GM21619 (cell line): Measurements from ENCODE around the gene ADGRA1.
"Not testable (repeated sequence)": the region's sequence is repeated elsewhere in the genome, so short reads cannot be mapped to it uniquely, and the experiment has no call there.

ENCODE experiments used
- ATAC-seq: cut with Tn5 transposase; IDR thresholded peaks from one replicate; pipeline ENCODE4 v1.9.1; 2021; ENCODE audit not compliant: unreplicated experiment

ADGRA1 gene, protein sequence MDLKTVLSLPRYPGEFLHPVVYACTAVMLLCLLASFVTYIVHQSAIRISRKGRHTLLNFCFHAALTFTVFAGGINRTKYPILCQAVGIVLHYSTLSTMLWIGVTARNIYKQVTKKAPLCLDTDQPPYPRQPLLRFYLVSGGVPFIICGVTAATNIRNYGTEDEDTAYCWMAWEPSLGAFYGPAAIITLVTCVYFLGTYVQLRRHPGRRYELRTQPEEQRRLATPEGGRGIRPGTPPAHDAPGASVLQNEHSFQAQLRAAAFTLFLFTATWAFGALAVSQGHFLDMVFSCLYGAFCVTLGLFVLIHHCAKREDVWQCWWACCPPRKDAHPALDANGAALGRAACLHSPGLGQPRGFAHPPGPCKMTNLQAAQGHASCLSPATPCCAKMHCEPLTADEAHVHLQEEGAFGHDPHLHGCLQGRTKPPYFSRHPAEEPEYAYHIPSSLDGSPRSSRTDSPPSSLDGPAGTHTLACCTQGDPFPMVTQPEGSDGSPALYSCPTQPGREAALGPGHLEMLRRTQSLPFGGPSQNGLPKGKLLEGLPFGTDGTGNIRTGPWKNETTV

DNA sequence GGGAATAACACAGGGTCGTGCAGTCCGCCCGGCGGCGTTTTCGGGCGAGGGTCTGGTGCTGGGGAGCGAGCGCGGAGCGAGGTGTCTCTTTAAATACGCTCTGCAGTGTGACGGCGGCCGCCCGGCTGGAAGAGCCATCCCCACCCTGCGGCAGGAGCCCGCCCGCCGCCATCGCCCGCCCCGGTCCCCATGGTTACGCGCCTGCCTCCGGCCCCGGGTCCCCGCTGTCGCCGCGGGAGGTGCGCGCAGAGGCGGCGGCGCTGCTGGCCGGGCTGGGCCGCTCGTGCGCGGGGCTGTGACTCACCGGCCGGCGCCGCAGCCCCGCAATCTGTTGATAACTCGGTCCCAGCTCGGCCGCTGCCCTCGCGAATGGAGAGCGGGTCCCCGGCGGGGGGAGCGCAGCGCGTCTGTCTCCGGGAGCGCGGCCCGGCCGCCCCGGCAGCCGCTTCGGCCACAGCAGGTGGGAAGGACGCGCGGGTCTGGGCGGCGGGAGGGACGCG, at the start of gene ADGRA1:
Gene ADGRA1 (plus strand): TSS at position 246 of the 500 bp plus-strand sequence. CDS start 986 bp downstream, outside the sequence.
- no peak for ATAC-seq

DNA sequence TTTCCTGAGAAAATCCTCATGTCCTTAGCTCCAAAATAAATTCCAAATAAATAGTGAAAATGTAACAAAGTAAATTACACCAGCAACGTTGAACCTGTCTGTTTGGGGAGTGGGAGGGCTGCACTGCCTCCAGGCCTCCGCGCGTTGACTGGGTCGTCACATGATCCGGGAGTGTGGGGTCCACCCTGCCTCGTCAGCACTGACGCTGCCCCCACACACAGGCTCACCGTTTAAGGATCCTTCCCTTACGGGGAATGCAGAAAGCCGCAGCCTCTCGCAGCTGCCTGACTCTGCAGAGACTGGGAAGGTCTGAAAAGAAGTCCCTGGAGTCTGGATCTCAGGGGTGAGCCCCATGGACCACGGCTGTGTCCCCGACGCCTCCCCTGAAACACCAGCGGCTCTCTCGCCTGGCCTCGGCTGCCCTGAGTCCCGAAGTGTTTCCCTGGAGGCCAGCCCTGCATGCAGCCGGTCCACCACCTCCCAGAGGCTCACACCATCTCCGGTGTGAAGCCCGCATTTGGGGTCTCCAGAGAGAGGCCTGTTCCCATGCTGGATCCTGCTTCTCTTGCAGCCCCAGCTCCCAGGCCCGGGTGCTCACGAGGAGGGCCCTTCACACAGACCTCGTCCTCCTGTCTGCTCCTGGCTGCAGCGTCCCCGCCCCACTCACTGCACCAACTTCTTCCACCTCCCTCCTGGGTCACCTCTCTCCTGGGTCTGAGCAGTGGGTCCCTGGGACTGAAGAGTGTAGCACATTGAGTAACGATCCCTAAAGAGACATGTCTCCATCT, 49.5 kb upstream of the ADGRA1 start:
- ATAC-seq: no peak

DNA sequence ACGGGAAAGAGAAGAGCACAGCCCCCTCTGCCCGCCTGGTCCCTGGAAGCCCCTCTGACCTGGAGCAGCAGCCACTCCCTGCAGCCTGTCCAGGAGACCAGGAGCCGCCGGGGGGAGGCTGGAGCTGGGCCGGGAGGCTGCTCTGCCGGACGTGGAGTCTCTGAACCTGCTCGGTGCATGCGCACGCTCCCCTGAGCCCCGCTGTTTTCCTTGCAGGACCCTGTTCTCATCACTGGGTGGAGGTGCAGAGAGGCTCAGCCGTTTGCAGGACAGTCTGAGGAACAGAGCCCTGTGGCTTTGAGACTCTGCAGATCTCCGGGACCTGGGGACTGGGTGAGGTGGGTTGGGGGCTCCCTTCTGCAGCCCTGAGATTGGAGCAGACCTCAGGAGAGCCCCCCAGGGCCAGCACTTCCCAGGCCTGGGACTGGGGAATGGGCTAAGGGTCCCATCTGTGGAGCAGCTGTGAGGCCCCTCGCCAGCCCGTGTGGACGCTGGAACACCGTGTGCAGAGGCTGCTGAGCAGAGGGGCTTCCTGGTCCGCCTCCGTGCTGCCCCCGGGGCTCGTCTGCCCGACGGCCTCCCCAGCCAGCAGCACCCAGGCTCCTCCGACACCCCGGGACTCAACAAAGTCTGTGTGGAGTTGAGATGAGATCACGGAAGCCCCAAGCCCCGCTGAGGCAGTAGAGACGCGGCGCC, 48.5 kb upstream of the ADGRA1 start:
- no peak for ATAC-seq

DNA sequence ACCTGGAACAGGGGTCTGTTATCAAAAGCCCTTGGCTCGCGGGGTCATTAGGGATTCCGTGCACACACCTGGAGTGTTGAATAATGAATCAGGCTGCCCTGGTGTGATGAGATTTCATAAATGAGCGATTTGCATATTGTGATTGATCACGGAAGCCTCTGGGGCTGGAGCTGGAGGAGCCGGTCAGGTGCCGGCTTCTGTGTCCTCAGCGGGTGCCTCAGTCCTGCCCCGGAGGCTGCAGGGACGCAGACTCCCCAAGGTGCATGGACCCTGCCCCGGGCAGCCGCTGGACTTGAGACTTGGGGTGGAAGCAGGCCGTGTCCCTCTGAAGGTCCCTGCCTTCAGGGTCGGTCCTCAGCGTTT, 47.9 kb upstream of the ADGRA1 start:
- no peak for ATAC-seq

DNA sequence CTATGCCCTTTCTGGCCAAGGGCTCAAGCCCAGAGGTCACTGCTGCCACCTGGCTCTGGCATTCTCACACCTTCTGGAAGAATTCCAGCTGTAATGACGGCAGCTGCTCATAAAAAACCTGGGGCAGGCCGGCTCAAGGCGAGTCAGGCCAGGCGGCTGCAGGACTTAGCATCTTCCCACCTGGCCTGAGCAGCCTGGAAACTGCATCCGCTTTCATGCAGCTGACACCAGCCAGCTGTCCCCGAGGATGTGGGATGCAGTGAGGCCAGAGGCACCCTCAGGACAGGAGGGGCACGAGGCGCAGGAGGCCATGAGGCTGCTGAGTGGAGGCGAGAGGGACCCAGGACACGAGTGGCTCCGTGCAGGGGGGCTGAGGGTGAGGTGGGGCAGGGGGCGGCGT, 47.5 kb upstream of the ADGRA1 start:
- no peak for ATAC-seq

DNA sequence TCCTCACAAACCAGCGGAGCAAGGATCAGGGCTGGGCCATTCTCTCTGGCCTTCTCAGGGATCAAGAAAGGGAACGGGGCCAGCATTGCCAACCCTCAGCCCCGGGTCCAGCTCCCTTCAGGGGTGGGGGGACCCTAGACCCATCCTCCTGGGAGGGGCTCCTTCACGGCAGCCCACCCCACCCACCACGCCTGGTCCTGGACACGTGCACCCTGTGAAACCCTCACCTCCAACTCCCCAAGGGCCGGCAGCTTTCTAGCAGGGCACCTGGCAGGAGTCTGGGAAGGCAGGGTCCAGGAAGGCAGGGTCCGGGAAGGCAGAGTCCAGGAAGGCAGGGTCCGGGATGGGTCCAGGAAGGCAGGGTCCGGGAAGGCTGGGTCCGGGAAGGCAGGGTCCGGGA, 46.6 kb upstream of the ADGRA1 start:
- ATAC-seq: no peak

DNA sequence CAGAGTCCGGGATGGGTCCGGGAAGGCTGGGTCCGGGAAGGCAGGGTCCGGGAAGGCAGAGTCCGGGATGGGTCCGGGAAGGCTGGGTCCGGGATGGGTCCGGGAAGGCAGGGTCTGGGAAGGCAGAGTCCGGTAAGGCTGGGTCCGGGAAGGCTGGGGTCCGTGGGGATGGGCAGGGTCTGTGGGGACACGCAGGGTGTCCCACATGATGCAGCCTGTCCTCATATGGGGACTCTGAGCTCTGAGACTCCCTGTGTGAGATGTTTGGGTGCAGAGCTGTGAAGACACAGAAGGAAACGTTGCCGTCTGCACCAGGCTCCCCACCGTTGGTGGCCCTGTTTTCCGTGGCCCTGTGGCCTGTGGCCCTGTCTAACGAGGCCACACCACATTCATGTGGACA, 45.7 kb upstream of the ADGRA1 start:
- ATAC-seq: no peak

DNA sequence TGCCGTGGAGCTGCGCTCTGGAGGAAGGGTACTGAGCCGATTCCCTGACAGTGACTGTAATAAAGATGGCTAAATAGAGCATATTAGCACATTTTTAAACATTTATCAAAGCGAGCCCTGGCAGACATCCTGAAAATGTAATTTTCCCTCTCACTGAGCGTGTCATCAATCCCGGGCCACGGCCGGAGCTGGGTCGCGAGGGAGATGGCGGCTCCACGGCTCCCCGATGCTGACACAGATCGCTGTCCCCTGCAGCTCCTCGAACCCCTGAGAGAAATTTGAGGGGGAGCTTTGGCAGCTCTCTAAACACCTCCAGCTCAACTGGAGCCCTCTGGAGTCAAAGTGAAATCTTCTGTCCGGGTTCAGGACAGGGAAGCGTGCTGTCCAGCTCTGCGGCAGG, 44.9 kb upstream of the ADGRA1 start:
- ATAC-seq: no peak

DNA sequence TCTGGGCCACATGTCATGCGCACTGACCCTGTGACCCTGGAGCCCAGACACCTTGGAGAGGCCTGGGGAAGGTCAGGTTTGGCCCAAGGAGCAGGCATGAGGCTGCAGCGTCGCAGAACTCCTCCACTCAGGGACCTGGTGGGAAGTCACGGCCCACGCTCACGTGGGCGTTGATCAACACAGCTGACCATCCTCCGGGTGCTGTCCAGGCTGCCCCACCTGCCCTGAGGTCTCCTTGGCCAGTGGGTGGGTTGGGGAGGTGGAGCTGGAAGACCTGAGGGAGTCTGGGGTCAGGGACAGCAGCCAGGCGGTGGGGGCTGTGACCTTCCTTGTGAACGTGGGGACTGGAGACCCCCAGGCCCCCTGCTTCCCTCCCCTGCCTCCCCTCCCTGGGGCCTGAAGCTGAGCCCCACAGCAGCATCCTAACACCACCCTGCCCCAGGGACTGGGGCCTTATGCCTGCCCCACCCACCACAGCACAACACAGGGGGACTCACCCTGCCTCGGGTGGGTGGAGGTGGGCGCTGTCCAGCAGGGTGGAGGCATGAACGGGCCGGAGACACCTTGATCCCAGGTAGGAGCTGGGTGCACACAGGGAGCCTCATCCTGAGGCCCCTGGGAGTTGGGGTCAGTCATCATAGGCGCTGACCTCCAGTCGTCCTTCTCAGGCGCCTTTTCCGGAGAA, 44.0 kb upstream of the ADGRA1 start:
- ATAC-seq: no peak

DNA sequence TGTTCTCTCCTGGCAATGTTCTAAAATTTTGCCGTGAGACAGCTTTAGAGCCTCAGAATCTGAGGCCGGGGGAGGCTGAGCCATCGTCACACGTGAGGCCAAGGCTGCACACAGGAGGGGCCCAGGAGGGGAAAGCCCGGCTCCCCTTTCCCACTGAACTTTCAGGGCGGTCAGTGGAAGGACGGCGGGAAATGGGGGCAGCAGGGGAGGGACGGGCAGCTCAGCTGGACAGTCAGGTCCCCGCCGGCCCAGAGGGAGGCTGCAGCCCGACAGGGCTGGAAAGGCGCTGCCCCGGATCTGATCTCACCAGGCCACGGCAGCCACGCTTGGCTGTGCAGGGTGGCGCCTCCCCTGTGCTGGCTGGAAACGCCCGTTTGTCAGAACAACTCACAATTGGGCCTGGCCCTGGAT, 43.3 kb upstream of the ADGRA1 start:
- no peak for ATAC-seq

DNA sequence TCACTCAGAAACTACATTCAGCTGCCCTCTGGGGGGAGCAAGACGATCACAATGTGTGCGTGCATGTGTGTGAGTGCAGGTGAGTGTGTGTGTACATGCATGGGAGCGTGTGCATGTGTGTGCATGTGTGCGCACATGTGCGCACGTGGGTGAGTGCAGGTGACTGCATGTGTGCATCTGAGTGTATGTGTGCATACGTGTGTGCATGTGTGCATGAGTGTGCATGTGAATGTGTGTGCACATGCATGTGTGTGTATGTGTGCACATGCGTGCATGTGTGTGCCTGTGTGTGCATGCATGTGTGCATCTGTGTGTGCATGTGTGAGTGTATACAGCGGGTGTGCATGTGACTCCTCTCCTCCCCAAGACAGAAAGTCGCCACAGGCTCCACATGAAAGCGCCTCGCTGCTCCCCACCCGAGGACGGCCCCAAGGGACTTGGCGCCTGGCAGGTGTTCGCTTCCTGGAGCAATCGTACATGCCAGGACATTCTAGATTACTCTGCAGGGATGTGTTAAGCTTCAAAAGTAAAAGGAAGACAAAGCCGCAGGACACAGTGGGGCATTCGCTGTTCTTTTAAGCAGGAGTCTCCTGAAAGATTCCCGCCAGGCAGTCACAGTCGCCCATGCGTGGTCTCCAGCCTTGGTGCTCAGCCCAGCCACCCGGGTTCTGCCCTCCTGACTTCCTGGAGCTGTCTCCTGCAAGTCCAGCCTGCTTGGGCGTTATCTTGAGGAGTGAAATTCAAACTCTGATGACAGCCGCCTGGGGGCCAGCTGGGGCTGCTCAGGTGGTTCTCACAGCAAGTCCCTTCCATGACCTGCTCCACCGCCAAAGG, 42.0 kb upstream of the ADGRA1 start:
- no peak for ATAC-seq

DNA sequence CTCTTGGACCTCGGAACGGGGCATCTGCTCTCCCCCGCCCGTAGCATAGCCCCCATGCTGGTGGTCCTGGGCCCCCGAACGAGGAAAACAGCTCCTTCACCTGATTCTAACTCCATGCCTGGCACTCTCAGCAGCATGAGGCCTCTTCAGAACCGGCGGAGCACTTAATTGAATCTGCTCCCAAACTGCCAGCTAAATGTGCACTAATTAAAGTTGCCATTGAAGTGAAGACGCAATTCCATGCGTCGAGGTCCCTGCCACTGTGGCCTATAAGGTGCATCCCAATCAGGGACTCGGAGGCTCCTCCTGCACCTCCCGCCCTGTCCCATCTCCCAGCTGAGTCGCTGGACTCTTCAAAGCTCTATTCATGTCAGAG, 41.3 kb upstream of the ADGRA1 start:
- no peak for ATAC-seq

DNA sequence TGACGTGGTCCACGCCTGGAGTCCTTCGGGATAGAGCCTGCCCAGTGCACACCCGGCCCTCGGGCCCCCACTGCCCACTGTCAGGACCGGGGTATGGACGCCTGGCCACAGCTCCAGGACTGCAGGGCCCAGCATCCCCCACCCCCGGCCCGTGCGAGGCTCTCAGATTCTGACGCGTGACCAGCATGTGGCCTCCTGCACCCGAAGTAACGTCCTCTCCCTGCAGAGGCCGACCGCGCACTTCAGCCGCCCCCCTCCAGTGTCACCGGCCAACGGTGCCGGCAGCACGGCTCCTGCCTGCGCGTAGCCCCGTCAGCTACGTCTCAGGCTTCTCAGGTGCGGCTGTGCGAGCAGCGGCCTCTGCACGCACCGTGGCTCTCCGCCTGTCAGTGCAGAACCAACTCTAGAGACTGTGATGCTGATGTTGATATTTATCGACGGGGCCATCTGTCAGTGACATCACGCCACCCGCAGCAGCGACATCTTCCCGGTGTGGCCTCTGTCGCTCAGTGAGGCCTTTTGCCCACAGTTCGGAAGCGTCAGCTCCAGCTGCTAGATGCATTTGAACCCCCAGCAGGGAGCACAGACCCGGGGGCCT, 40.1 kb upstream of the ADGRA1 start:
- no peak for ATAC-seq

DNA sequence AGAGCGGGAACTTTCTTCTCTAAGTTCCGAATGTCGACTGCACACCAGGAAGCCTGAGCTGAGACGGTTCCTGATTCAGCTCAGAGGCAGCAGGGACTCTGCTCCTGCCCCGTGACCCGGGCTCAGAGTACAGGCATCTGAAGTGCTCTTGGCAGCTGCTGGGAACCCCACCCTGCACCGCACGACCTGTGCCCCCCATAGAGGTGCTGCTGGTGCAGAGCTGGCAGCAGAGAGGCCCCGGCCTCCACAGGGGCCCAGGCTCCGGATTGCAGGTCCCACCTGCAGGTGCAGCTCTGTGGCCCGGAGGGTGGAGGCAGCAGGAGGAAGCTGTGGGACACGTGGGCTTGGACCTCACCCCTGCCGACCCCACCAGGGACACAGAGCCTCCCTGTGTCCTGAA, 39.5 kb upstream of the ADGRA1 start:
- no peak for ATAC-seq

DNA sequence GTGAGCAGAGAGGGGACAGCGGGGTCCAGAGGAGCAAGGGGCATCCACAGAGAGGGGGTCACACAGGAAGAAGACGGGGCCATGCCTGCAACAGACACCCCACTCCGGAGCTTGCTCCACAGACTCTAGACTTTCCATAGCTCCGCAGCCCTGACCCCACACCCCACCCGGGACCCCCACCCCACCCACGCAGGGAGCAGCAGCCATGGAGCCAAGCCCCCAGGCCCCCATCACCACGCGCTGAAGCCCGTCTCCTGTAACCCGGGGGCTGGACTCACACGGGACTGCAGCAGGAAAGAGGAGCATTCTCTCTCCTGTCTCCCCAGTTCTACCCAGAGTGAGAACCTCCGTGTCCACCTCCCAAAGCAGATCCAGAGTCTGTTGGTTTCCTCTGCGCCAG, 38.8 kb upstream of the ADGRA1 start:
- ATAC-seq: no peak

DNA sequence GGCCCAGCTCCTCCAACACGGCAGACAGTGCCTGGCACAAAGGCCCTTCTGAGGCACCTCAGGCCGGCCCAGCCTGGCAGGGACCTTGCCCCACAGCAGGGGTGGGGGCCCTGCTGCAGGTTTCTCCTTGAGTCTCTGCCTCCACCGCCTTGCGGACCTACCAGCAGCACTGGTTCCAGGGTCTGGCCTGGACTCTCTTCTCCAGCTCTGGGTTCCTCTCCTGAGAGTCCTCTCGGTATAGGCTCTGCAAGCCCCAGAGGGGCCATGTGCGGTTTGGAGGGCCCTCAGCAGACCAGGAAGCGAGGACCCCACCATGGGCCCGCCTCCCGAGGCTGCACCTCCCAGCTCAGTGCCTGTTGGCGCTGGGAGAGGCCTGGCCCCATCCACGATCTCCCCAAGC, 38.1 kb upstream of the ADGRA1 start:
- ATAC-seq: no peak

DNA sequence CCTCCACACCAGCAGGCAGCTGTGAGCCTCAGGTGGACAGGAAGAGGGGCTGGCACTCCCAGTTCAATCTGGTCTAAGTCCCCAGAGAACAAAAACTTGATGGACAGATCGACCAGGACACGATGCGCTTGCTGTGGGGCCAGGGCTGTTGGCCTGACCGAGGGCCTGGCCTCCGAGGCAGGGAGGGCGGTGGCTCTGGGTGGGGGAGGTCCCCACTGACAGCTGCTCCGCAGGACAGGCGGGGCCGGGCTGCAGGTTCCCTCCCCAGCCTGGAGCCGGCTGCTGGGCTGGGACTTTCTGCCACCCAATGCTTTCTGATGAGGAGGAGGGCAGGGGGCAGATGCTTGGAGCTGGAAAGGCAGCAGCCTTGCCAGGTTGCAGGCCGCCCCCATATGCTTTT, 37.4 kb upstream of the ADGRA1 start:
- ATAC-seq: no peak

DNA sequence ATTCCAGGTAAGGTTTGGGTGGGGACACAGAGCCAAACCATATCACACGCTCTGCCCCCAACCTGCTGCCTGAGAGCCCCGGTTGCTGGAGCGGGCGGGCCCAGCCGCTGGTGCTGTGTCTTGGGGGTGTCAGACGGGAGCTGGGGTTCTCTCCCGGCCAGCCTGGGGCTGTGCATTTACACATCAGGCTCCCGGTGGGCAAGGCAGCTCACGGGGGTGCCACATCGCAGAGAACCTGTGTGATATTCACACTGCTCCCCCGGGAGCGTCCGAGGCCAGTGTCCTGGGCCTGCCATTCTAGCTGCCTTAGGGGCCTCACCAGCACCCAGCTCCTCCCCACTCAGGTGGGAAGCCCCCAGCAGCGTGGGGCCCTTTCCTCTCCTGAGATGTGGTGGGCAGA, 35.6 kb upstream of the ADGRA1 start:
- ATAC-seq: no peak

DNA sequence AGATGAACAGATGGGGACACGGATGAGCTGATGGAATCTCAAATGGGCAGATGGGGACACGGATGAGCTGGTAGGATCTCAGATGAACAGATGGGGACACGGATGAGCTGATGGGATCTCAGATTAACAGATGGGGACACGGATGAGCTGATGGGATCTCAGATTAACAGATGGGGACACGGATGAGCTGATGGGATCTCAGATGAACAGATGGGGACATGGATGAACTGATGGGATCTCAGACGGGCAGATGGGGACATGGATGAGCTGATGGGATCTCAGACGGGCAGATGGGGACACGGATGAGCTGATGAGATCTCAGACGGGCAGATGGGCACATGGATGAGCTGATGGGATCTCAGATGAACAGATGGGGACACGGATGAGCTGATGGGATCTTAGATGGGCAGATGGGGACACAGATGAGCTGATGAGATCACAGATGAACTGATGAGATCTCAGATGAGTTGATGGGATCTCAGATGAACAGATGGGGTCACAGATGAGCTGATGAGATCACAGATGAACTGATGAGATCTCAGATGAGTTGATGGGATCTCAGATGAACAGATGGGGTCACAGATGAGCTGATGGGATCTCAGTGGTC, 34.1 kb upstream of the ADGRA1 start:
- not testable (repeated sequence) for ATAC-seq
